GM12878 (cell line): Measurements from ENCODE around the gene GALNTL6. TPM values are rescaled to one million over a fixed set of nuclear protein-coding genes. Genes with fewer than 3 reads are reported as not detected.

Experiments
- ATAC-seq: fragments of 200-7000 bp; cut with Tn5 transposase; 3 replicates; pipeline ENCODE4 v1.9.1; 2020; ENCODE audit warnings: mild to moderate bottlenecking, moderate library complexity
- BruUV-seq: library from RNA; stranded (reverse); fragments of 400-500 nt; replicated peaks from 2 replicates; lab custom pipeline; 2021; lab: Mats Ljungman, UMichigan
- CTCF ChIA-PET: fragments of 300-600 bp; sonication (Branson Sonifier 250); formaldehyde crosslinking; extraction: SDS; loops from one replicate; lab custom pipeline; 2021; ENCODE audit warnings: inconsistent platforms; lab: Yijun Ruan, JAX
- POLR2A ChIA-PET: fragments of 350-600 bp; formaldehyde crosslinking; extraction: SDS; loops from one replicate; lab custom pipeline; 2021; ENCODE audit warnings: inconsistent platforms; lab: Charles Lee
- RAD21 ChIA-PET: fragments of 300-600 bp; sonication (Branson Sonifier 250); formaldehyde crosslinking; loops from one replicate; lab custom pipeline; 2023; ENCODE audit warnings: antibody characterized with exemption; ENCODE audit not compliant: unreplicated experiment; lab: Charles Lee
- SMC1A ChIA-PET: fragments of 300-600 bp; sonication (Branson Sonifier 250); formaldehyde crosslinking; loops from one replicate; lab custom pipeline; 2023; ENCODE audit not compliant: unreplicated experiment, uncharacterized antibody; lab: Charles Lee
- DNase-seq: peaks from one replicate; pipeline ENCODE4 v3.0.0-alpha.2; 2011; ENCODE audit warnings: low read depth, low spot score
- FAIRE-seq: peaks from 3 replicates; lab custom pipeline; 2011; peaks lifted over from hg19 to GRCh38; lab: Jason Lieb, UNC
- H2AFZ ChIP-seq: 2 replicates; pipeline ENCODE4 v1.6.0; 2011; ENCODE audit warnings: low read depth, low read length, control low read depth; ENCODE audit not compliant: control insufficient read depth
- H3K27ac ChIP-seq: 2 replicates; pipeline ENCODE4 v1.5.1; 2011; ENCODE audit warnings: control low read depth; ENCODE audit not compliant: control insufficient read depth, insufficient read depth
- H3K27me3 ChIP-seq, 2 experiments: replicated peaks in 1 of 2; 2 replicates each; pipeline versions ENCODE4 v1.6.0 to v1.6.1; 2011; ENCODE audit warnings: low read length in 1 of 2; ENCODE audit not compliant: control insufficient read depth in 2 of 2, insufficient read depth in 2 of 2
- H3K36me3 ChIP-seq, 2 experiments: 2 replicates each; pipeline ENCODE4 v1.5.1; 2011; ENCODE audit warnings: low read length in 1 of 2; ENCODE audit not compliant: control insufficient read depth in 2 of 2, insufficient read depth in 2 of 2
- H3K4me1 ChIP-seq: 2 replicates; pipeline ENCODE4 v1.6.1; 2011; ENCODE audit warnings: mild to moderate bottlenecking, low read length, moderate library complexity, mixed read lengths; ENCODE audit not compliant: control insufficient read depth, insufficient read depth
- H3K4me2 ChIP-seq: 2 replicates; pipeline ENCODE4 v1.6.0; 2011; ENCODE audit warnings: control low read depth; ENCODE audit not compliant: control insufficient read depth, insufficient read depth
- H3K4me3 ChIP-seq: fragments of 200-600 bp; sonication (generic); 2 replicates; pipeline ENCODE4 v1.5.1; 2016
- H3K79me2 ChIP-seq: 2 replicates; pipeline ENCODE4 v1.6.0; 2011; ENCODE audit warnings: low read length; ENCODE audit not compliant: control insufficient read depth, insufficient read depth
- H3K9ac ChIP-seq: 2 replicates; pipeline ENCODE4 v1.8.0; 2011; ENCODE audit warnings: low read length, control low read depth, mixed read lengths; ENCODE audit not compliant: control insufficient read depth, insufficient read depth
- H3K9me3 ChIP-seq: replicated peaks from 3 replicates; pipeline ENCODE4 v1.5.1; 2011; ENCODE audit warnings: mild to moderate bottlenecking, low read length; ENCODE audit not compliant: control insufficient read depth, insufficient read depth
- H4K20me1 ChIP-seq: 2 replicates; pipeline ENCODE4 v1.6.0; 2011; ENCODE audit not compliant: control insufficient read depth, insufficient read depth
- EGR1 ChIP-seq, 2 experiments: IDR thresholded peaks; 1 replicate in 1 of 2; 2 replicates in 1 of 2; pipeline ENCODE4 v1.6.1; 2011 to 2012; ENCODE audit warnings: low read depth in 2 of 2, low read length in 2 of 2, borderline replicate concordance in 1 of 2, mild to moderate bottlenecking in 1 of 2, moderate library complexity in 1 of 2
- IKZF1 ChIP-seq: fragments of 450-650 bp; conservative IDR thresholded peaks from 2 replicates; pipeline ENCODE4 v1.6.1; 2017; ENCODE audit warnings: antibody characterized with exemption, mild to moderate bottlenecking
- IRF4 ChIP-seq: IDR thresholded peaks from 2 replicates; pipeline ENCODE4 v1.6.1; 2011; ENCODE audit warnings: low read depth, low read length
- RB1 ChIP-seq: fragments of 450-650 bp; formaldehyde crosslinking; IDR thresholded peaks from 2 replicates; pipeline ENCODE4 v1.6.1; 2017; ENCODE audit warnings: mild to moderate bottlenecking, borderline replicate concordance
- SUPT20H ChIP-seq: IDR thresholded peaks from 2 replicates; pipeline ENCODE4 v1.6.1; 2011; ENCODE audit warnings: low read depth, mild to moderate bottlenecking, low read length, moderate library complexity, borderline replicate concordance; ENCODE audit not compliant: control insufficient read depth
- USF2 ChIP-seq: IDR thresholded peaks from 2 replicates; pipeline ENCODE4 v1.6.1; 2011; ENCODE audit warnings: low read depth, low read length, improper control_type of control experiment, borderline replicate concordance
- ZBTB11 ChIP-seq: fragments of 450-650 bp; formaldehyde crosslinking; IDR thresholded peaks from 2 replicates; pipeline ENCODE4 v1.5.0; 2022; ENCODE audit warnings: mild to moderate bottlenecking, missing genetic modification characterization
- ZNF24 ChIP-seq: fragments of 450-650 bp; IDR thresholded peaks from 2 replicates; pipeline ENCODE4 v1.6.1; 2017; ENCODE audit warnings: antibody characterized with exemption, mild to moderate bottlenecking
- ZNF622 ChIP-seq: fragments of 450-650 bp; IDR thresholded peaks from 2 replicates; pipeline ENCODE4 v1.6.1; 2017; ENCODE audit warnings: mild to moderate bottlenecking, inconsistent platforms
- WGBS: methylation state at CpG from one replicate; pipeline ENCODE4 v1.1.6; 2016; ENCODE audit warnings: low lambda C conversion rate; ENCODE audit not compliant: insufficient replicate concordance, insufficient coverage; ENCODE audit errors: missing lambda C conversion rate; 5-methylcytosine and 5-hydroxymethylcytosine counted together
- in situ Hi-C: fragments of 300-500 bp; cut with MboI; formaldehyde crosslinking; loops from 9 replicates; pipeline ENCODE4 v1.14.3; 2018; ENCODE audit warnings: mixed read lengths
- intact Hi-C: fragments of 100-400 bp; cut with micrococcal nuclease; formaldehyde crosslinking; loops from one replicate; pipeline ENCODE4 v1.14.2; 2022; ENCODE audit not compliant: unreplicated experiment
- polyA plus RNA-seq, 11 experiments: library from polyadenylated mRNA; depleted of rRNA in 4 of 11; unstranded in 6 of 11; stranded (reverse) in 5 of 11; fragments of >200 nt; fragmentation: Nextera tagmentation in 4 of 11; fragmentation: Illumina TruSeq in 1 of 11; extraction: Ambion mirVana in 4 of 11; extraction: Trizol in 1 of 11; gene quantifications; 1 replicate in 1 of 11; 2 replicates in 10 of 11; pipeline versions ENCODE4 v1.2.1 to v1.2.3, GENCODE V29; 2011 to 2016; ENCODE audit warnings: inconsistent platforms in 2 of 11, missing spikeins in 2 of 11, low read depth in 1 of 11
- total RNA-seq, 4 experiments: library from RNA; depleted of rRNA in 3 of 4; stranded (reverse); fragments of >200 nt in 3 of 4; fragmentation: Illumina TruSeq in 1 of 4; extraction: Trizol in 1 of 4; gene quantifications; 2 replicates each; pipeline versions ENCODE4 v1.2.1 to v1.2.3, GENCODE V29; 2013 to 2021

Gene GALNTL6
- total and polyA plus RNA-seq, 10 of the 15 experiments (the other 5 are each of a cell fraction or from before 2014, with no cell fraction given) = 0.01 to 0.29 TPM; not detected in 8

DNA sequence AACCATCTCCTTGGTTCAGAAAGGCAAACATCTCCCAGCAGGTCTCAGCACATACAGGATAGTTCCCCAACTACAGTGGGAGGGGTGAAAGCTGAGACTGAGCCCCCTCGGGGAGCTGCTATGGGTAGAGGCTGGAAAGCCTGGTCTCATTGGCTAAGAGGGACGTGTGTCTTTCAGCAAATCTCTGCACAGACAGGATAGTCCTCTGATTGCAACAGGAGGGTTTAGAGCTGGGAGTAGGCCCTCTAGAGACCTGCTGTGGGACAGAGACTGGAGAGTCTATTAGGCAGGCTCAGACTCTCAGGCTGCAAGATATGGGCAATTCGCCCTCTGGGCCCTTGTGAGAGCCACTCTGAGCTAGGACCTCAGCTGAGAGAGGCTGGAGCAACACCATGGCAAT, 1083.8 kb downstream of the GALNTL6 start (continued):
- TF ChIP-seq USF2 = no peak
- TF ChIP-seq, all 136 proteins: peak for 0

GRCh38 chr4:172898715-172899114, 1085.5 kb downstream of the GALNTL6 start:
- Histone ChIP-seq H3K27ac (no peak overlapping the region), H3K4me3 (no peak overlapping the region), H3K79me2 (no peaks in the 10 kb centered on the region), H3K9ac (no peak overlapping the region), H3K4me1 (no peaks in the 10 kb centered on the region), H4K20me1 (no peaks in the 10 kb centered on the region), H2AFZ (no peak overlapping the region), H3K9me3 (no peaks in the 10 kb centered on the region), H3K36me3 (no peaks in the 10 kb centered on the region), H3K4me2 (no peak overlapping the region), H3K27me3 (no peaks in the 10 kb centered on the region; a peak in 1 of 4 replicates)
- in situ Hi-C loops = no loop called here
- ATAC-seq (no peak), DNase-seq (no peak), FAIRE-seq (no peak)
- ChIA-PET SMC1A (no interaction called here), RAD21 (no interaction called here), POLR2A (no interaction called here), CTCF (interaction anchor here (1.0 kb wide), 1 partner anchor 9 kb away, joined by 3 read pairs; no protein-coding TSS in a partner anchor)
- no peak for TF ChIP-seq RB1
- no peak for TF ChIP-seq ZBTB11 (CRISPR knock-in tag)
- TF ChIP-seq SUPT20H = no peak
- no peak for TF ChIP-seq EGR1 (IDR thresholded peaks at IDR 0.05; ENCODE audit: borderline replicate concordance in 1 of 2, low read depth in 2 of 2, low read length in 2 of 2)
- no peak for TF ChIP-seq IRF4
- no peak for TF ChIP-seq IKZF1
- TF ChIP-seq ZNF622 = no peak
- no peak for TF ChIP-seq ZNF24
- WGBS = 51% methylated on average over 2 of the region's 2 CpGs
- BruUV-seq = no TSS peak
- intact Hi-C loops = loop anchor here (10.0 kb wide), 1 partner anchor 356 kb away; no protein-coding TSS in a partner anchor
